ENCODE data around the gene DNER. TPM values are rescaled to one million over a fixed set of nuclear protein-coding genes. Genes with fewer than 3 reads are reported as not detected.

The DNER gene
- total and polyA plus RNA-seq, 2 of the 4 experiments (the other 2 are of a cell fraction), result under 0.01 to 0.14 TPM

DNA sequence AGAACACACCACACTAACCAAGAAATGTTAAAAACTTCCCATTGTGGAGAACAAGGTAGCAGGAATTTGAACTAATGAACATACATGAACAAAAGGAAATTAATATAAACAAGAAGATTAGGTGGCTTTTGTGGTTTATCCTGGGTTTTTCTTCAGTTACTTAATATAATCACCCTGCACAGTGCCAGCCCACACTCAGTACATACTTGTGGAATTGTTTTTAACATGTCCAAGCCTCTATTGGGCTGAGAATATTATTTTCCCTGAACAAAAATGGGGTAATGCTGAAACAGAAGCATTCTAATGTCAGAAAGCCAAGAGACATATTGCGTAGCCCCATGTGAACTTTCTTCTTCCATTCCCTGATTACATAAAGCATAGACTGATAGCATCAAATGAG lies 202.8 kb downstream of the DNER start:
- Histone ChIP-seq H3K36me3 (ENCODE audit: control insufficient read depth, insufficient read depth, low read length) (no peaks in the 10 kb centered on the region), H2BK20ac (ENCODE audit: low read depth, low read length) (no peak overlapping the region), H2BK5ac (ENCODE audit: low read depth, low read length, poor library complexity, severe bottlenecking) (no peak overlapping the region), H3K27me3 (ENCODE audit: control insufficient read depth, insufficient read depth, low read length) (no peaks in the 10 kb centered on the region), H3K9me3 (ENCODE audit: control insufficient read depth, insufficient read depth, low read length) (no peaks in the 10 kb centered on the region), H4K20me1 (ENCODE audit: insufficient read depth, low read length) (no peaks in the 10 kb centered on the region), H3K4me3 (ENCODE audit: insufficient read depth, low read depth, low read length) (no peak overlapping the region), H3K18ac (ENCODE audit: low read depth, low read length) (no peak overlapping the region), H2BK15ac (ENCODE audit: low read depth, low read length) (no peak overlapping the region), H2AK5ac (ENCODE audit: low read depth, low read length) (no peak overlapping the region), H4K8ac (ENCODE audit: low read depth in 2 of 2, low read length in 2 of 2) (no peak overlapping the region), H3K79me1 (ENCODE audit: low read depth in 1 of 2, low read length in 2 of 2) (no peaks in the 10 kb centered on the region), H3K9ac (ENCODE audit: low read depth, low read length) (no peak overlapping the region), H2AK9ac (replicated peaks; ENCODE audit: low read depth, low read length, poor library complexity) (no peak overlapping the region), H2BK120ac (ENCODE audit: low read depth, low read length) (no peak overlapping the region), H4K5ac (ENCODE audit: low read depth, low read length) (no peak overlapping the region), H3K4me2 (ENCODE audit: low read depth, low read length) (no peak overlapping the region), H3K14ac (replicated peaks; ENCODE audit: low read depth, low read length) (no peak overlapping the region), H3K27ac (ENCODE audit: insufficient read depth, low read length) (no peak overlapping the region), H3K4me1 (ENCODE audit: control insufficient read depth, insufficient read depth, low read length) (no peaks in the 10 kb centered on the region), H3K23ac (ENCODE audit: low read depth, low read length) (no peak overlapping the region), H3K9me1 (ENCODE audit: insufficient read depth, low read length) (no peaks in the 10 kb centered on the region), H2AFZ (replicated peaks; ENCODE audit: low read length, poor library complexity) (no peak overlapping the region), H3K56ac (ENCODE audit: extremely low read depth, insufficient read depth, low read length) (no peak overlapping the region), H4K91ac (ENCODE audit: insufficient read depth, low read depth, low read length) (no peak overlapping the region), H3K4ac (ENCODE audit: low read depth, low read length) (no peak overlapping the region)
- no peak for ATAC-seq (ENCODE audit: low read depth)
- no TSS peak for BruUV-seq (replicated peaks)
- DNase-seq, result no peak
- dilution Hi-C loops (cut with HindIII; ENCODE audit: low sequenced_read_pairs, unreplicated experiment), result no loop called here
- POLR2A ChIA-PET (ENCODE audit: unreplicated experiment), result no interaction called here
- CTCF ChIA-PET, result no interaction called here
- no CpG with 5 or more reads among the region's 1 CpG for WGBS, 2 experiments (ENCODE audit: extremely low coverage in 2 of 2, insufficient read length in 1 of 2)
- in situ Hi-C loops (cut with MboI; ENCODE audit: low sequenced_read_pairs), result no loop called here
- intact Hi-C loops (cut with micrococcal nuclease), result no loop called here
- no peak for TF ChIP-seq CEBPB (IDR thresholded peaks at IDR 0.05; ENCODE audit: low read depth, low read length)
- TF ChIP-seq RCOR1 (IDR thresholded peaks at IDR 0.05; ENCODE audit: insufficient replicate concordance, low read length), result no peak
- TF ChIP-seq FOS (IDR thresholded peaks at IDR 0.05; ENCODE audit: low read depth, low read length), result no peak
- TF ChIP-seq, protein P1, sequence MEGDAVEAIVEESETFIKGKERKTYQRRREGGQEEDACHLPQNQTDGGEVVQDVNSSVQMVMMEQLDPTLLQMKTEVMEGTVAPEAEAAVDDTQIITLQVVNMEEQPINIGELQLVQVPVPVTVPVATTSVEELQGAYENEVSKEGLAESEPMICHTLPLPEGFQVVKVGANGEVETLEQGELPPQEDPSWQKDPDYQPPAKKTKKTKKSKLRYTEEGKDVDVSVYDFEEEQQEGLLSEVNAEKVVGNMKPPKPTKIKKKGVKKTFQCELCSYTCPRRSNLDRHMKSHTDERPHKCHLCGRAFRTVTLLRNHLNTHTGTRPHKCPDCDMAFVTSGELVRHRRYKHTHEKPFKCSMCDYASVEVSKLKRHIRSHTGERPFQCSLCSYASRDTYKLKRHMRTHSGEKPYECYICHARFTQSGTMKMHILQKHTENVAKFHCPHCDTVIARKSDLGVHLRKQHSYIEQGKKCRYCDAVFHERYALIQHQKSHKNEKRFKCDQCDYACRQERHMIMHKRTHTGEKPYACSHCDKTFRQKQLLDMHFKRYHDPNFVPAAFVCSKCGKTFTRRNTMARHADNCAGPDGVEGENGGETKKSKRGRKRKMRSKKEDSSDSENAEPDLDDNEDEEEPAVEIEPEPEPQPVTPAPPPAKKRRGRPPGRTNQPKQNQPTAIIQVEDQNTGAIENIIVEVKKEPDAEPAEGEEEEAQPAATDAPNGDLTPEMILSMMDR (conservative IDR thresholded peaks at IDR 0.05; ENCODE audit: low read depth, low read length), result no peak

Measured in IMR-90 (cell line).